HEK293 (cell line): ENCODE results near the gene CRX.

Experiments
- CTCF ChIP-seq: fragments of 450-650 bp; formaldehyde crosslinking; IDR thresholded peaks from 2 replicates; pipeline ENCODE4 v1.5.1; 2016; ENCODE audit warnings: missing biosample characterization, missing genetic modification characterization
- ZBTB10 ChIP-seq: fragments of 450-650 bp; formaldehyde crosslinking; IDR thresholded peaks from 2 replicates; pipeline ENCODE4 v1.5.1; 2016; ENCODE audit warnings: missing biosample characterization, missing genetic modification characterization
- ZBTB26 ChIP-seq: fragments of 450-650 bp; formaldehyde crosslinking; optimal IDR thresholded peaks from 2 replicates; pipeline ENCODE3; 2016; ENCODE audit warnings: missing biosample characterization, mild to moderate bottlenecking, missing genetic modification characterization
- ZNF155 ChIP-seq: fragments of 450-650 bp; formaldehyde crosslinking; IDR thresholded peaks from 2 replicates; pipeline ENCODE4 v1.5.1; 2016; ENCODE audit warnings: missing biosample characterization, missing genetic modification characterization
- ZNF184 ChIP-seq: fragments of 450-650 bp; IDR thresholded peaks from 2 replicates; pipeline ENCODE4 v1.5.1; 2018; ENCODE audit warnings: missing biosample characterization, mild to moderate bottlenecking, missing genetic modification characterization
- ZNF335 ChIP-seq: fragments of 450-650 bp; formaldehyde crosslinking; conservative IDR thresholded peaks from 2 replicates; pipeline ENCODE4 v1.5.1; 2016; ENCODE audit warnings: missing biosample characterization, missing genetic modification characterization
- ZSCAN5A ChIP-seq: fragments of 450-650 bp; formaldehyde crosslinking; IDR thresholded peaks from 2 replicates; pipeline ENCODE4 v1.5.1; 2016; ENCODE audit warnings: missing biosample characterization, missing genetic modification characterization

- no peak for TF ChIP-seq ZNF335 (tag by site-specific recombination)
- TF ChIP-seq CTCF (tag by site-specific recombination): no peak
- no peak for TF ChIP-seq ZBTB26 (tag by site-specific recombination)
- TF ChIP-seq ZBTB10: no peak
- TF ChIP-seq ZSCAN5A (tag by site-specific recombination): no peak
- TF ChIP-seq ZNF155: no peak
- TF ChIP-seq ZNF184: no peak
Measured at GRCh38 chr19:47854459-47854858, 32.7 kb downstream of the CRX start.
